GM19455 (cell line): Measurements from ENCODE around the gene C10orf95.

Experiments used
- ATAC-seq: cut with Tn5 transposase; IDR thresholded peaks from one replicate; pipeline ENCODE4 v1.9.1; 2021; ENCODE audit not compliant: unreplicated experiment

The C10orf95 gene

DNA sequence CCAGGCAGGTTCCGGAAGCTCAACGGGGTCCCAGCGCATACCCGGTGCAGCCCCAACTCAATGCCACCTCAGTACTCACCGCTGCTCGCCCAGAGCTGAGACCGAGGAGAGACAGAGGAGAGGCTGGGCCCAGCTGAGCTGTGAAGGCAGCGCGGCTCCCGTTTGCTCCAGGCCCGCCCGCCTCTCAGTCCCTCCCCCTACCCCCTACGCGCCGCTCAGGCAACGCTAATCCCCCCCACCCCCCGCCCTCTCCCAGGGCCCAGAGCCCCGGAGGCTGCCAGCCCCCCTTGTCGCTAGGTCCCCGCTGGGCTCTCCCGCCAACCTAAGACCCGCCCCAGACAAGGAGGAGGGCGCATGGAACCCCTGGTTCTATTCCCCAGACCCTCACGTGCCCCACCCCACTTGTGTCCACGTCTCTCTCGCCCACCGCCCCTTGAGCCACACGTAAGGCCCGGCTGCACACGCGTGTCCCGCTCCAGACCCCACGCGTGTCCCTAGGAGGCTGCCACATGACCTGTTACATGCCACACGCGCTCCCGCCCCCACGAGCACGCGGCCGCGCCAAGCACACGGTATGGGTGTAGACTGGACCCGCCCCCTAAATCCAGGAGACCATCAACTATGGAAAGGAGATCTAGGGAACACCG lies 32.6 kb downstream of the C10orf95 start, which contains the start of gene PSD:
PSD (minus strand) TSS at position 164 of the 647 bp plus-strand sequence. CDS start 1,747 bp downstream, outside the sequence.
- no peak for ATAC-seq

- ATAC-seq: no peak
Observed at GRCh38 chr10:102416695-102417094, 34.6 kb downstream of the C10orf95 start.

DNA sequence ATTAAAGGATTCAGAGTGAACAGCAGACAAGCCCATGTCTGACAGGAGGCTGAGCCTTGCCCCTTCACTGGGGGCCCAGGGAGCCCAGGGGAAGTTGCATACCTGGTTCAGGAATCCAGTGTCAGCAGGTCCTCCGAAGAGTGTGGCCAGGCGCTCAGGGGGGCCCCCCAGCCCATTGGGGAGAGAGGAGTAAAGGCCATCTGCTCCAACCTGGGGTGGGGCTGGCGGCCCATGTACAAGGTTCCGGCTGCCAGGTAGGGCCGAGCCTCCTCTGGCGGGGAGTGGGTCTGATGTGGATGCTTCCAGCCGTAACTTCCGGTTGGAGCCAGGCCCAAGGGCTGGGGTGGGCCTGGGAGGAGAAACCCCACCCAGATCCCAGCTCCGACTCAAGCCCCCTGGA lies 35.1 kb downstream of the C10orf95 start:
- no peak for ATAC-seq

GRCh38 chr10:102414749-102415148 lies 36.6 kb downstream of the C10orf95 start:
- no peak for ATAC-seq

DNA sequence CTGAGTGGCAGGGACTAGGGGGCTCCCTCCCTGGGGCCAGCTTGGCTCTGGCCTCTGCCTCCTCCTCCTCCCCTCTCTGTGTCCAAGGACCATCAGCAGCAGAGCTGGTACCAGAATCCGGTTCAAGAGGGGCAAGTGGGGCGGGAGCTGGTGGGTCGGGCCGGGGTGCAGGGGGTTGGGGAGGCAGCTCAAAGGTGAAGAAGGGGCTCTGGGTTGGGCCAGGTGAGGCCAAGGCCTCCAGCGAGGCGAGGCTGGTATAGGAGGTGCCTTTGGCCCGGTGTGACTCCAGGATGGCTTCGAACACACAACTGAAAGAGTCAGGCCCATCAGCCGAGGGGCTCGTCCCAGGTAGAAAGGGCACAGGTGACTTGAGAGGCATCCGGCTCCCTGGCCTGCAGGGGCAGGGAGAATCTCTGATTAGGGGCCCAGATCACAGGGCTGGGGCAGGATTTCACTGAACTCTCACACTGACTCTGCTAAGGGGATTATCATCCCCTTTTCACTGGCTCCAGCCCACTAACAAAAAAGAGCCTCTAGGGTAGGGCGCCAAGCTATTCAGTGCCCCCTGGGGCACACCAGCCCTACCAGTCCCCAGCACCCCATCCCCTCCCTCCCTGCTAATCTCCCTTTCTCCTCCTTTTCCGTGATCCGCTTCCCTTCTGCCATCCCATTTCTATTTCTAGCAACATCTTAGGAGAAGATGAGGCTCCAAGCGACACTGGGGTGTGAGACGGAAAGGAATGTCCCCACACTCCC lies 37.4 kb downstream of the C10orf95 start:
- ATAC-seq: no peak

- ATAC-seq: no peak
Observed at GRCh38 chr10:102413053-102413705, 38.2 kb downstream of the C10orf95 start.

DNA sequence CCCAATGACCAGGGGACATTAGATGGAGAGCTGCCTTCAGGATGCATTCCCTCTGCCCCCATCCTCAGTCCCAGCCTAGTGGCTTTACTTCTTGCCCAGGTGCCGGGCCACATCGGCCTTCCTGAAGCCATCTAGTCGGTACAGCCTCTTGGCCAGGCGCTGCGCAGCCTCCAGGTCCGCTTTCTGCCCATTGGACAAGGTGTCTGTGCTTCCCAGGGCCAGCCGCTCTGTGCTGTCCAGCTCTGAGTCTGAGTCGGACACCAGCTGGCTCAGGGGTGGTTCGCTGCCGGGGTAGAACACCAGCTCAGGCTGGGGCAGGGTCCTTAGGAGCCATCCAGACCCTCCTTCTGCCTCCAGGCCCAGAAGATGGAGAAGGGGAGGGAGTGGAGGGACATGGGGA lies 39.0 kb downstream of the C10orf95 start:
- ATAC-seq: no peak

- no peak for ATAC-seq
Observed at GRCh38 chr10:102411341-102412255, 39.7 kb downstream of the C10orf95 start.

GRCh38 chr10:102410429-102411073 lies 40.8 kb downstream of the C10orf95 start:
- no peak for ATAC-seq

- no peak for ATAC-seq
Observed at GRCh38 chr10:102409604-102410428, 41.5 kb downstream of the C10orf95 start.

GRCh38 chr10:102408728-102409603 lies 42.4 kb downstream of the C10orf95 start:
- no peak for ATAC-seq

GRCh38 chr10:102408131-102408727 lies 43.1 kb downstream of the C10orf95 start:
- ATAC-seq: no peak

DNA sequence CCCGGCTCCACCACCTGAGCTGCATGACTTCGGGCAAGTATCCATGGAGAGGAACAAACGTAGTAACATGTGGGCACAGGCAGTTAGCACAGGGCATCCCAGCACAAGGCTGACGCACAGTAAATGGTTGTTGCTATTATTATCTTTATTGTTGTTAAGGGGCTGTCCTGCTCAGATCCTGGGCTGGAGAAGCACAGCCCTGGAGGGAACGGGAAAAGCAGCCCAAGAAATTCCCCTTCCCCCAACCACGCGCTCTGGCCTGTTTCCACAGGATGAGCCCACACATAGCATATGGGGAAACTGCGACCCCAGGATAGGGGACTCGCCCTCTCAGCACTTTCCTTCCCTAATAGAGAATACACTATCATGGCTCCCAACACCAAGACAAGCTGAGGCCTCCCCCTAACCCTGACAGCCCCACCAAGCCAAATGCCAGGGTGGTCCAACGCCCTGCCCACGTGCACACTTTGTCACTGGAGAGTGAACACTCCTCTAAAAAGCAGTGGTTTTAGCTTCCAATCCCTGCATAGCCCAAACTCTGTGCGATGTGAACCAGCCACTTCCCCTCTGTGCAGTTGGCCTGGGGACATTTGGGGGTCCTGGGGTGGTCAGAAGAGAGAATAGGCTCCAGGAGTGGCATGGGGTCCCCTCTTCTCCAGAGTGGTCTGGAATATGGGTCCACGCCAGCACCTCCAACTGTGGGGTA lies 43.8 kb downstream of the C10orf95 start:
- ATAC-seq: no peak

DNA sequence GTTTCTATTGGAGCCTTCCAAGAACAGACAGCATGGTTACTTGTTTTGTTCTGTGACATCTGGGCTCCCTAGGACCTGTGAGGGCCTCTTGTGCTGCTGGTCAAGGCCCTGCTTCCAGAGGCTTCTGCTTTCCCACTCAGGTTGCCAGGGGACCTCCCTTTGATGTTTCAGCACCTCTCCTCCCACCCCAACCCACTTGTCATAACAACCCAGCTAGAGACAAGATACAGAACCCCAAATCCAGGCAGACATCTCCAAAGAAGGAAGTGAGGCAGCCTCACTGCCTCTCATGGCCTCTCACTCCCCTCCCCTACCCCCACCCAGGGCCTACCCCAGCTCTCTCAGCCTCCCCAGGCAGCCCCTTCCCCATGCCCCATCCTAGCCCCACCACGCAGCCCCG lies 44.5 kb downstream of the C10orf95 start:
- no peak for ATAC-seq

- no peak for ATAC-seq
Observed at GRCh38 chr10:102405632-102406031, 45.7 kb downstream of the C10orf95 start.

DNA sequence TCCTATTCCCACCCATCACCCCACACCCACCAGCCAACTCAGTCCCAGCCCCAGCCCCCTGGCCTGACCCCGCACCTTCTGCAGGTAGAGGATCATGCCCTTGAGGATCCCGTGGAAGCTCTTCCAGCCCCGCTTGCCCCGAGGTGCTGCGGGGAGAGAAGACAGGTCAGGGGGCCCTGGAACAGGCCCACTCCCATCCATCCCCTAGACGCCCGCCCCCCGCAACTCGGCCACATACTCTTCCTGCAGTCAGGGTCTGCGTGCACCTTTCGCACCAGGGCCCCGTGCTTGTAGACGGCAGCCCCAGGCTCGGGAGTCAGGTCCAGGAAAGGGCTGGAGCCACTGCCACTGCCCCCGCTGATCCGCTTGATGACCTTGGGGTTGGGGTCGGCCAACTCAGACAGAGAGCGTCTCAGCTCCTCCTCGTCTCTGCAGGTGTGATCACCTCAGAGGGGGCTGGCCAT lies 46.2 kb downstream of the C10orf95 start:
- ATAC-seq: no peak

- ATAC-seq: no peak
Observed at GRCh38 chr10:102404361-102405107, 46.8 kb downstream of the C10orf95 start.
